GM12878 (cell line): Measurements from ENCODE around the gene TMEM87A. TPM values are rescaled to one million over a fixed set of nuclear protein-coding genes. Genes with fewer than 3 reads are reported as not detected.

Experiments used
- ATAC-seq: fragments of 200-7000 bp; cut with Tn5 transposase; 3 replicates; pipeline ENCODE4 v1.9.1; 2020; ENCODE audit warnings: mild to moderate bottlenecking, moderate library complexity
- BruUV-seq: library from RNA; stranded (reverse); fragments of 400-500 nt; replicated peaks from 2 replicates; lab custom pipeline; 2021; lab: Mats Ljungman, UMichigan
- CTCF ChIA-PET: fragments of 300-600 bp; sonication (Branson Sonifier 250); formaldehyde crosslinking; extraction: SDS; loops from one replicate; lab custom pipeline; 2021; ENCODE audit warnings: inconsistent platforms; lab: Yijun Ruan, JAX
- POLR2A ChIA-PET: fragments of 350-600 bp; formaldehyde crosslinking; extraction: SDS; loops from one replicate; lab custom pipeline; 2021; ENCODE audit warnings: inconsistent platforms; lab: Charles Lee
- RAD21 ChIA-PET: fragments of 300-600 bp; sonication (Branson Sonifier 250); formaldehyde crosslinking; loops from one replicate; lab custom pipeline; 2023; ENCODE audit warnings: antibody characterized with exemption; ENCODE audit not compliant: unreplicated experiment; lab: Charles Lee
- SMC1A ChIA-PET: fragments of 300-600 bp; sonication (Branson Sonifier 250); formaldehyde crosslinking; loops from one replicate; lab custom pipeline; 2023; ENCODE audit not compliant: unreplicated experiment, uncharacterized antibody; lab: Charles Lee
- DNase-seq: peaks from one replicate; pipeline ENCODE4 v3.0.0-alpha.2; 2011; ENCODE audit warnings: low read depth, low spot score
- FAIRE-seq: peaks from 3 replicates; lab custom pipeline; 2011; peaks lifted over from hg19 to GRCh38; lab: Jason Lieb, UNC
- H2AFZ ChIP-seq: 2 replicates; pipeline ENCODE4 v1.6.0; 2011; ENCODE audit warnings: low read depth, low read length, control low read depth; ENCODE audit not compliant: control insufficient read depth
- H3K27ac ChIP-seq: 2 replicates; pipeline ENCODE4 v1.5.1; 2011; ENCODE audit warnings: control low read depth; ENCODE audit not compliant: control insufficient read depth, insufficient read depth
- H3K27me3 ChIP-seq, 2 experiments: replicated peaks in 1 of 2; 2 replicates each; pipeline versions ENCODE4 v1.6.0 to v1.6.1; 2011; ENCODE audit warnings: low read length in 1 of 2; ENCODE audit not compliant: control insufficient read depth in 2 of 2, insufficient read depth in 2 of 2
- H3K36me3 ChIP-seq, 2 experiments: 2 replicates each; pipeline ENCODE4 v1.5.1; 2011; ENCODE audit warnings: low read length in 1 of 2; ENCODE audit not compliant: control insufficient read depth in 2 of 2, insufficient read depth in 2 of 2
- H3K4me1 ChIP-seq: 2 replicates; pipeline ENCODE4 v1.6.1; 2011; ENCODE audit warnings: mild to moderate bottlenecking, low read length, moderate library complexity, mixed read lengths; ENCODE audit not compliant: control insufficient read depth, insufficient read depth
- H3K4me2 ChIP-seq: 2 replicates; pipeline ENCODE4 v1.6.0; 2011; ENCODE audit warnings: control low read depth; ENCODE audit not compliant: control insufficient read depth, insufficient read depth
- H3K4me3 ChIP-seq: fragments of 200-600 bp; sonication (generic); 2 replicates; pipeline ENCODE4 v1.5.1; 2016
- H3K79me2 ChIP-seq: 2 replicates; pipeline ENCODE4 v1.6.0; 2011; ENCODE audit warnings: low read length; ENCODE audit not compliant: control insufficient read depth, insufficient read depth
- H3K9ac ChIP-seq: 2 replicates; pipeline ENCODE4 v1.8.0; 2011; ENCODE audit warnings: low read length, control low read depth, mixed read lengths; ENCODE audit not compliant: control insufficient read depth, insufficient read depth
- H3K9me3 ChIP-seq: replicated peaks from 3 replicates; pipeline ENCODE4 v1.5.1; 2011; ENCODE audit warnings: mild to moderate bottlenecking, low read length; ENCODE audit not compliant: control insufficient read depth, insufficient read depth
- H4K20me1 ChIP-seq: 2 replicates; pipeline ENCODE4 v1.6.0; 2011; ENCODE audit not compliant: control insufficient read depth, insufficient read depth
- DPF2 ChIP-seq: fragments of 450-650 bp; IDR thresholded peaks from 2 replicates; pipeline ENCODE4 v1.6.1; 2017; ENCODE audit warnings: mild to moderate bottlenecking
- EZH2 ChIP-seq: IDR thresholded peaks from 2 replicates; pipeline ENCODE4 v1.6.1; 2012; ENCODE audit warnings: low read depth, mild to moderate bottlenecking, control low read depth, inconsistent platforms, low read length, borderline replicate concordance; ENCODE audit not compliant: control insufficient read depth
- FOXM1 ChIP-seq: IDR thresholded peaks from 2 replicates; pipeline ENCODE4 v1.6.1; 2012; ENCODE audit warnings: low read depth, mild to moderate bottlenecking, inconsistent platforms, low read length, moderate library complexity
- HDAC6 ChIP-seq: fragments of 200-600 bp; sonication (generic); IDR thresholded peaks from one replicate; pipeline ENCODE4 v1.8.0; 2017; ENCODE audit warnings: antibody characterized with exemption; ENCODE audit not compliant: unreplicated experiment
- NFYA ChIP-seq: IDR thresholded peaks from 2 replicates; pipeline ENCODE4 v1.6.1; 2011; ENCODE audit warnings: low read depth, mild to moderate bottlenecking, low read length, improper control_type of control experiment, borderline replicate concordance
- NR2C2 ChIP-seq: IDR thresholded peaks from 2 replicates; pipeline ENCODE4 v1.6.1; 2011; ENCODE audit warnings: borderline replicate concordance, low read depth; ENCODE audit not compliant: control insufficient read depth, insufficient read length
- ZNF24 ChIP-seq: fragments of 450-650 bp; IDR thresholded peaks from 2 replicates; pipeline ENCODE4 v1.6.1; 2017; ENCODE audit warnings: antibody characterized with exemption, mild to moderate bottlenecking
- WGBS: methylation state at CpG from one replicate; pipeline ENCODE4 v1.1.6; 2016; ENCODE audit warnings: low lambda C conversion rate; ENCODE audit not compliant: insufficient replicate concordance, insufficient coverage; ENCODE audit errors: missing lambda C conversion rate; 5-methylcytosine and 5-hydroxymethylcytosine counted together
- in situ Hi-C: fragments of 300-500 bp; cut with MboI; formaldehyde crosslinking; loops from 9 replicates; pipeline ENCODE4 v1.14.3; 2018; ENCODE audit warnings: mixed read lengths
- intact Hi-C: fragments of 100-400 bp; cut with micrococcal nuclease; formaldehyde crosslinking; loops from one replicate; pipeline ENCODE4 v1.14.2; 2022; ENCODE audit not compliant: unreplicated experiment
- polyA plus RNA-seq, 11 experiments: library from polyadenylated mRNA; depleted of rRNA in 4 of 11; unstranded in 6 of 11; stranded (reverse) in 5 of 11; fragments of >200 nt; fragmentation: Nextera tagmentation in 4 of 11; fragmentation: Illumina TruSeq in 1 of 11; extraction: Ambion mirVana in 4 of 11; extraction: Trizol in 1 of 11; gene quantifications; 1 replicate in 1 of 11; 2 replicates in 10 of 11; pipeline versions ENCODE4 v1.2.1 to v1.2.3, GENCODE V29; 2011 to 2016; ENCODE audit warnings: inconsistent platforms in 2 of 11, missing spikeins in 2 of 11, low read depth in 1 of 11
- total RNA-seq, 4 experiments: library from RNA; depleted of rRNA in 3 of 4; stranded (reverse); fragments of >200 nt in 3 of 4; fragmentation: Illumina TruSeq in 1 of 4; extraction: Trizol in 1 of 4; gene quantifications; 2 replicates each; pipeline versions ENCODE4 v1.2.1 to v1.2.3, GENCODE V29; 2013 to 2021
- TF ChIP-seq, protein P1 (sequence below): fragments of 450-650 bp; IDR thresholded peaks from 2 replicates; pipeline ENCODE4 v1.6.1; 2016; ENCODE audit warnings: mild to moderate bottlenecking

The TMEM87A gene
- total and polyA plus RNA-seq, 10 of the 15 experiments (the other 5 are each of a cell fraction or from before 2014, with no cell fraction given): 18.2 to 53.2 (median 33.4) TPM

- H3K4me3 ChIP-seq: no peak overlapping the region
- no peaks in the 10 kb centered on the region; a peak in 1 of 4 replicates for H3K36me3 ChIP-seq
- H3K27me3 ChIP-seq: no peaks in the 10 kb centered on the region
- 0% methylated on average over 1 of the region's 1 CpG for WGBS
- CTCF ChIA-PET: no interaction called here
- DNase-seq: no peak
- H3K9me3 ChIP-seq: no peaks in the 10 kb centered on the region
- H3K79me2 ChIP-seq: no peaks in the 10 kb centered on the region
- no peak overlapping the region for H3K9ac ChIP-seq
- H3K27ac ChIP-seq: no peak overlapping the region
- no TSS peak for BruUV-seq
- H2AFZ ChIP-seq: no peak overlapping the region
- ATAC-seq: no peak
- intact Hi-C loops: no loop called here
- no peak for TF ChIP-seq DPF2
- no peak for TF ChIP-seq EZH2
- no peak for TF ChIP-seq NR2C2
- TF ChIP-seq ZNF24: no peak
- no peak for TF ChIP-seq NFYA
- TF ChIP-seq, protein P1, sequence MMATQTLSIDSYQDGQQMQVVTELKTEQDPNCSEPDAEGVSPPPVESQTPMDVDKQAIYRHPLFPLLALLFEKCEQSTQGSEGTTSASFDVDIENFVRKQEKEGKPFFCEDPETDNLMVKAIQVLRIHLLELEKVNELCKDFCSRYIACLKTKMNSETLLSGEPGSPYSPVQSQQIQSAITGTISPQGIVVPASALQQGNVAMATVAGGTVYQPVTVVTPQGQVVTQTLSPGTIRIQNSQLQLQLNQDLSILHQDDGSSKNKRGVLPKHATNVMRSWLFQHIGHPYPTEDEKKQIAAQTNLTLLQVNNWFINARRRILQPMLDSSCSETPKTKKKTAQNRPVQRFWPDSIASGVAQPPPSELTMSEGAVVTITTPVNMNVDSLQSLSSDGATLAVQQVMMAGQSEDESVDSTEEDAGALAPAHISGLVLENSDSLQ: no peak
- TF ChIP-seq FOXM1: no peak
- TF ChIP-seq HDAC6: no peak
- SMC1A ChIA-PET: no interaction called here
- H3K4me2 ChIP-seq: no peak overlapping the region
- in situ Hi-C loops: no loop called here
- H3K4me1 ChIP-seq: no peaks in the 10 kb centered on the region
- no peak for FAIRE-seq
- no peaks in the 10 kb centered on the region for H4K20me1 ChIP-seq
- RAD21 ChIA-PET: no interaction called here
- POLR2A ChIA-PET: no interaction called here
Observed at GRCh38 chr15:42315521-42315920, 42.3 kb upstream of the TMEM87A start.
